ENCODE data around the gene ZNF862. TPM values are rescaled to one million over a fixed set of nuclear protein-coding genes. Genes with fewer than 3 reads are reported as not detected.

The ZNF862 gene
- total RNA-seq, 1 donor from 2014 or later, result 20.7 TPM

GRCh38 chr7:149831741-149832219 lies 6.4 kb upstream of the ZNF862 start:
- intact Hi-C loops (cut with DNase I), result no loop called here

GRCh38 chr7:149832332-149833041 lies 5.7 kb upstream of the ZNF862 start:
- intact Hi-C loops (cut with DNase I), result no loop called here
- H3K27me3 ChIP-seq (ENCODE audit: low read depth), result peaks cover 12% of the 10 kb centered on the region
- no peak overlapping the region for H3K4me3 ChIP-seq
- no peaks in the 10 kb centered on the region for H3K9me3 ChIP-seq
- ATAC-seq (no peak), DNase-seq (peak; percentile 31)
- H3K36me3 ChIP-seq, result no peaks in the 10 kb centered on the region
- H3K27ac ChIP-seq, result no peak overlapping the region
- H3K4me1 ChIP-seq, result no peaks in the 10 kb centered on the region
- no peak for TF ChIP-seq CTCF (IDR thresholded peaks at IDR 0.05)

More at GRCh38 chr7:149831741-149832219, 6.4 kb upstream of the ZNF862 start:
- DNase-seq (peak; percentile 32), ATAC-seq (no peak)
- no peaks in the 10 kb centered on the region for H3K4me1 ChIP-seq
- H3K27ac ChIP-seq, result no peak overlapping the region
- H3K27me3 ChIP-seq (ENCODE audit: low read depth), result peaks cover 12% of the 10 kb centered on the region
- no peak overlapping the region for H3K4me3 ChIP-seq
- TF ChIP-seq CTCF (IDR thresholded peaks at IDR 0.05), result no peak
- H3K9me3 ChIP-seq, result no peaks in the 10 kb centered on the region
- H3K36me3 ChIP-seq, result no peaks in the 10 kb centered on the region

- DNase-seq, result no peak
- H3K4me1 ChIP-seq, result no peaks in the 10 kb centered on the region
- intact Hi-C loops (cut with DNase I), result no loop called here
Observed at GRCh38 chr7:149833495-149834130, 4.6 kb upstream of the ZNF862 start.

GRCh38 chr7:149834601-149835000 lies 3.6 kb upstream of the ZNF862 start:
- Histone ChIP-seq H3K4me1 (peaks cover 8% of the 10 kb centered on the region), H3K27me3 (ENCODE audit: low read depth) (peaks cover 12% of the 10 kb centered on the region), H3K36me3 (no peaks in the 10 kb centered on the region), H3K4me3 (no peak overlapping the region), H3K9me3 (no peaks in the 10 kb centered on the region), H3K27ac (no peak overlapping the region)
- TF ChIP-seq CTCF (IDR thresholded peaks at IDR 0.05), result no peak
- ATAC-seq (no peak), DNase-seq (no peak)
- intact Hi-C loops (cut with DNase I), result no loop called here

More at GRCh38 chr7:149833495-149834130, 4.6 kb upstream of the ZNF862 start:
- ATAC-seq, result no peak
- Histone ChIP-seq H3K36me3 (no peaks in the 10 kb centered on the region), H3K4me3 (no peak overlapping the region), H3K27ac (no peak overlapping the region), H3K27me3 (ENCODE audit: low read depth) (peaks cover 12% of the 10 kb centered on the region), H3K9me3 (no peaks in the 10 kb centered on the region)
- TF ChIP-seq CTCF (IDR thresholded peaks at IDR 0.05), result no peak

GRCh38 chr7:149836434-149836833 lies 1.7 kb upstream of the ZNF862 start:
- DNase-seq, result no peak
- H3K4me3 ChIP-seq, result no peak overlapping the region
- no peaks in the 10 kb centered on the region for H3K36me3 ChIP-seq
- H3K9me3 ChIP-seq, result no peaks in the 10 kb centered on the region
- intact Hi-C loops (cut with DNase I), result no loop called here
- H3K4me1 ChIP-seq, result peaks cover 10% of the 10 kb centered on the region
- peaks cover 8% of the 10 kb centered on the region for H3K27me3 ChIP-seq (ENCODE audit: low read depth)
- no peak for TF ChIP-seq CTCF (IDR thresholded peaks at IDR 0.05)
- no peak for ATAC-seq
- H3K27ac ChIP-seq, result no peak overlapping the region
